ENCODE results near the gene SRD5A3.

The SRD5A3 gene

DNA sequence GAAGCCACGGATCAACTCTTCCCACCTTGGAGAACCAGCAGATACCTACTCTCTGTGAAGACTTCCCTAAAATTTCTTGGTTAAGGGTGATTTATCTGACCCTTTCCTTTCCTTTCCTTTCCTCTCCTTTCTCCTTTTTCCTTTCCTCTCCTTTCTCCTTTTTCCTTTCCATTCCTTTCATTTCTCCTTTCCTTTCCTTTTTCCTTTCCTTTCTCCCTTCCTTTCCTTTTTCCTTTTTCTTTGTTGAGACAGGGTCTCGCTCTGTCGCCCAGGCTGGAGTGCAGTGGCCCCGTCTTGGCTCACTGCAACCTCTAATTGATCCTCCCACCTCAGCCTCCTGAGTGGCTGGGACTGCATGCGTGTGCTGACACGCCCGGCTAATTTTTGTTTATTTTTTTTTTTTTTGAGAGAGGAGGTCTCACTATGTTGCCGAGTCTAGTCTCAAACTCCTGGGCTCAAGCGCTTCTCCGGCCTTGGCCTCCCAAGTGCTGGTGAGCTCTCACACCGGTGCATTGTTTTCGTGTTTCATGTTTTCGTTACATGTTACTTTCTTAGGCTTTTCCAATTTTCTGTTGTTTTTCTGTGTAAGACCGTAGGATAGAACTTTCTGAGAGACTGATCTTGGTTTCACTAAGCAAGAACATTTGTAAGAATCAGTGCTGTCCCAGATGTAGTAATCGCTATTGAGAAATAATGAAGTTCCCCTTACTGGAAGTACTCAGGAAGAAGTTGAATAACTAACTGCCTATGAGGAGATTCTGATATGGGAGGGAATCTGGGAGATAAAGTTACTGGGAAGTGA, 51.7 kb downstream of the SRD5A3 start:
- Histone ChIP-seq H3K9ac (ENCODE audit: low read depth, low read length, poor library complexity) (no peak overlapping the region), H3K36me3 (replicated peaks in 1 of 2; ENCODE audit: control insufficient read depth in 2 of 2, insufficient read depth in 2 of 2, low read length in 2 of 2) (peaks cover 2 to 43% of the 10 kb centered on the region in 2 donors), H3K4me2 (ENCODE audit: insufficient read depth, low read length, poor library complexity, severe bottlenecking) (peak overlapping the region; percentile 63), H2BK5ac (ENCODE audit: low read length) (no peak overlapping the region), H3K27me3 (ENCODE audit: control insufficient read depth in 3 of 3, insufficient read depth in 3 of 3, low read depth in 1 of 3, low read length in 3 of 3) (peaks cover 0 to 2% (median 0%) of the 10 kb centered on the region in 3 experiments), H3K79me1 (ENCODE audit: low read depth, low read length) (peaks cover 5% of the 10 kb centered on the region), H3K23ac (ENCODE audit: low read depth, low read length, poor library complexity) (no peak overlapping the region), H3K18ac (ENCODE audit: low read length) (no peak overlapping the region), H3K4ac (ENCODE audit: low read length) (no peak overlapping the region), H3K9me3 (replicated peaks in 1 of 2; ENCODE audit: control insufficient read depth in 2 of 2, insufficient read depth in 1 of 2, low read depth in 1 of 2, low read length in 2 of 2) (no peaks in the 10 kb centered on the region), H2BK15ac (ENCODE audit: low read length) (no peak overlapping the region), H3K14ac (ENCODE audit: low read length) (no peak overlapping the region), H2AFZ (ENCODE audit: low read length) (no peak overlapping the region), H2BK12ac (ENCODE audit: low read length) (no peak overlapping the region), H3K27ac (replicated peaks; ENCODE audit: low read length) (no peak overlapping the region), H3K4me1 (ENCODE audit: control insufficient read depth in 2 of 2, insufficient read depth in 1 of 2, low read depth in 1 of 2, low read length in 2 of 2) (peaks cover 6 to 13% of the 10 kb centered on the region in 2 donors), H3K4me3 (ENCODE audit: low read length in 2 of 2) (peak overlapping the region in 1 of 2 donors; percentile 79), H4K8ac (ENCODE audit: low read depth, low read length) (no peak overlapping the region), H2AK5ac (ENCODE audit: low read depth, low read length) (no peak overlapping the region), H2BK120ac (ENCODE audit: low read depth, low read length) (no peak overlapping the region), H4K91ac (ENCODE audit: low read depth, low read length, poor library complexity) (no peak overlapping the region)
- no CpG with 5 or more reads among the region's 15 CpGs for WGBS, 2 donors (ENCODE audit: extremely low coverage in 2 of 2, insufficient read length in 2 of 2, insufficient replicate concordance in 1 of 2)
- DNase-seq (ENCODE audit: low spot score) = no peak

DNA sequence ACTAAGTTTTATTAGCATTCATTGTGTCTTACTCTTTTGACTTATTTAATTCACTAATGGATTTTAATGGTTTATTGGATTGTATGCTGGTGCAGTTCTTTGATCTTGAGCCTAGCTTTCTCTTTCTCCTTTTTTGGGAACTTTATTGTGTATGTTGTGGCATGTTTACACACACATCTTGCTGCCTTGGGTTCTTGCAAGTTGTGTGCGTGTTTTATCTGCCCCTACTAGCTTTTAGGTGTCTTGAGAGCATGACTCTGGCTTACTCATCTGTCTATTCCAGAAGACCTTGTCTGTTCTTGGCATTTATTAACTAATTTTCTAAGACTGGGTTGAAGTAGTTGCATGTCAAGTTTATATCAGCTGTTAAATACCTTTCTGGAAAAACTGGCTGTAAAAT, 52.4 kb downstream of the SRD5A3 start:
- Histone ChIP-seq H3K23ac (ENCODE audit: low read depth, low read length, poor library complexity) (no peak overlapping the region), H2BK15ac (ENCODE audit: low read length) (no peak overlapping the region), H3K79me1 (ENCODE audit: low read depth, low read length) (peaks cover 5% of the 10 kb centered on the region), H3K4ac (ENCODE audit: low read length) (no peak overlapping the region), H3K4me2 (ENCODE audit: insufficient read depth, low read length, poor library complexity, severe bottlenecking) (no peak overlapping the region), H2AFZ (ENCODE audit: low read length) (no peak overlapping the region), H3K14ac (ENCODE audit: low read length) (no peak overlapping the region), H2BK12ac (ENCODE audit: low read length) (no peak overlapping the region), H2AK5ac (ENCODE audit: low read depth, low read length) (no peak overlapping the region), H3K27ac (replicated peaks; ENCODE audit: low read length) (no peak overlapping the region), H3K4me3 (ENCODE audit: low read length in 2 of 2) (peak overlapping the region in 1 of 2 donors; percentile 79), H3K18ac (ENCODE audit: low read length) (no peak overlapping the region), H4K8ac (ENCODE audit: low read depth, low read length) (no peak overlapping the region), H2BK120ac (ENCODE audit: low read depth, low read length) (no peak overlapping the region), H3K27me3 (ENCODE audit: control insufficient read depth in 3 of 3, insufficient read depth in 3 of 3, low read depth in 1 of 3, low read length in 3 of 3) (peaks cover 0 to 2% (median 0%) of the 10 kb centered on the region in 3 experiments), H2BK5ac (ENCODE audit: low read length) (no peak overlapping the region), H3K4me1 (ENCODE audit: control insufficient read depth in 2 of 2, insufficient read depth in 1 of 2, low read depth in 1 of 2, low read length in 2 of 2) (peaks cover 6 to 13% of the 10 kb centered on the region in 2 donors), H3K36me3 (replicated peaks in 1 of 2; ENCODE audit: control insufficient read depth in 2 of 2, insufficient read depth in 2 of 2, low read length in 2 of 2) (peaks cover 2 to 49% of the 10 kb centered on the region in 2 donors), H3K9ac (ENCODE audit: low read depth, low read length, poor library complexity) (no peak overlapping the region), H3K9me3 (replicated peaks in 1 of 2; ENCODE audit: control insufficient read depth in 2 of 2, insufficient read depth in 1 of 2, low read depth in 1 of 2, low read length in 2 of 2) (no peaks in the 10 kb centered on the region), H4K91ac (ENCODE audit: low read depth, low read length, poor library complexity) (no peak overlapping the region)
- no peak for DNase-seq (ENCODE audit: low spot score)
- WGBS, 2 donors (ENCODE audit: extremely low coverage in 2 of 2, insufficient read length in 2 of 2, insufficient replicate concordance in 1 of 2) = no CpG with 5 or more reads among the region's 1 CpG

DNA sequence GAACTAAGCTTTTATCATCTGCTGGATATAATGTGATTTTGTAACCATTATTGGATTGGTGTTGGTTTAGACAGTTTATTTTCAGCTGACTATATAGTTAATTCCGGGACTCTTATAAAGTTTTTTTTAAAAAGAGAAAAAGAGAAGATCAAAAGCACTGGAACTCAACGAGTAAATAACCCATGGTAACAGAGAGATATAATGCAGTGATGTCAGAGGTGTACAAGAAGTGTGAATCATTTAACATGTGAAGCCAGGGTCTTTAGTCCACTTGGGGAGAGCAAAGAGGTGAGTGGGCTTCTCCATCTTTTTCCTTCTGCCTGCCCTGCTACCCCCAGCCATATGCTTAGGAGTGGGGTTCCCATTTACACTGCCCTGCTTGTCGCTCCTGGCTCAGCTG, 52.9 kb downstream of the SRD5A3 start:
- H2BK120ac ChIP-seq (ENCODE audit: low read depth, low read length) = no peak overlapping the region
- no peak overlapping the region for H2AFZ ChIP-seq (ENCODE audit: low read length)
- H3K36me3 ChIP-seq (replicated peaks in 1 of 2; ENCODE audit: control insufficient read depth in 2 of 2, insufficient read depth in 2 of 2, low read length in 2 of 2) = peaks cover 3 to 54% of the 10 kb centered on the region in 2 donors
- H4K91ac ChIP-seq (ENCODE audit: low read depth, low read length, poor library complexity) = no peak overlapping the region
- peaks cover 0 to 2% (median 0%) of the 10 kb centered on the region in 3 experiments for H3K27me3 ChIP-seq (ENCODE audit: control insufficient read depth in 3 of 3, insufficient read depth in 3 of 3, low read depth in 1 of 3, low read length in 3 of 3)
- no peak overlapping the region for H3K9ac ChIP-seq (ENCODE audit: low read depth, low read length, poor library complexity)
- no peak overlapping the region for H3K4me2 ChIP-seq (ENCODE audit: insufficient read depth, low read length, poor library complexity, severe bottlenecking)
- DNase-seq (ENCODE audit: low spot score) = no peak
- no peak overlapping the region for H3K23ac ChIP-seq (ENCODE audit: low read depth, low read length, poor library complexity)
- peaks cover 6 to 13% of the 10 kb centered on the region in 2 donors for H3K4me1 ChIP-seq (ENCODE audit: control insufficient read depth in 2 of 2, insufficient read depth in 1 of 2, low read depth in 1 of 2, low read length in 2 of 2)
- no peak overlapping the region for H3K4ac ChIP-seq (ENCODE audit: low read length)
- H3K14ac ChIP-seq (ENCODE audit: low read length) = no peak overlapping the region
- H2BK5ac ChIP-seq (ENCODE audit: low read length) = no peak overlapping the region
- WGBS, 2 donors (ENCODE audit: extremely low coverage in 2 of 2, insufficient read length in 2 of 2, insufficient replicate concordance in 1 of 2) = no CpG with 5 or more reads among the region's 3 CpGs
- no peak overlapping the region for H2BK15ac ChIP-seq (ENCODE audit: low read length)
- no peak overlapping the region for H4K8ac ChIP-seq (ENCODE audit: low read depth, low read length)
- H2BK12ac ChIP-seq (ENCODE audit: low read length) = no peak overlapping the region
- H3K18ac ChIP-seq (ENCODE audit: low read length) = no peak overlapping the region
- H3K27ac ChIP-seq (replicated peaks; ENCODE audit: low read length) = no peak overlapping the region
- H2AK5ac ChIP-seq (ENCODE audit: low read depth, low read length) = no peak overlapping the region
- no peaks in the 10 kb centered on the region for H3K9me3 ChIP-seq (replicated peaks in 1 of 2; ENCODE audit: control insufficient read depth in 2 of 2, insufficient read depth in 1 of 2, low read depth in 1 of 2, low read length in 2 of 2)
- peak overlapping the region in 1 of 2 donors; percentile 24 for H3K4me3 ChIP-seq (ENCODE audit: low read length in 2 of 2)
- peaks cover 6% of the 10 kb centered on the region for H3K79me1 ChIP-seq (ENCODE audit: low read depth, low read length)

DNA sequence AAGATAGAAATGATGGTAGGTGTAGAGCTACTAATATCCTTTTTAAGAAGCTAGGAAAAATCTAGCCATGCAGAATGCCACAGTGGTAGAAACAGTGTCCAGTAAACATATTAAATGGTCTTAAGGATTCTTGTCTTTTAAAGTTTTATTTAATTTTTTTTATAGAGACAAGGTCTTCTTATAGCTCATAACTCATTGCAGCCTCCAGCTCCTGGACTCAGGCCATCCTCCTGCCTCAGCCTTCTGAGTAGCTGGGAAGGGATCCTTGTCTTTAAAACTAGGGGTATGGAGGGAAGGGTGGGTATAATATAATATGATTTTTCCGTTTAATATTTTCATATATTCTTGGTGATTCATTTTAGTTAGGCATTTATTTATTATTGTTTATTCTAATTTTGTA, 53.5 kb downstream of the SRD5A3 start:
- Histone ChIP-seq H3K18ac (ENCODE audit: low read length) (no peak overlapping the region), H3K9ac (ENCODE audit: low read depth, low read length, poor library complexity) (no peak overlapping the region), H2BK120ac (ENCODE audit: low read depth, low read length) (no peak overlapping the region), H3K9me3 (replicated peaks in 1 of 2; ENCODE audit: control insufficient read depth in 2 of 2, insufficient read depth in 1 of 2, low read depth in 1 of 2, low read length in 2 of 2) (no peaks in the 10 kb centered on the region), H3K79me1 (ENCODE audit: low read depth, low read length) (peaks cover 7% of the 10 kb centered on the region), H3K4ac (ENCODE audit: low read length) (no peak overlapping the region), H4K91ac (ENCODE audit: low read depth, low read length, poor library complexity) (no peak overlapping the region), H2BK15ac (ENCODE audit: low read length) (no peak overlapping the region), H2AK5ac (ENCODE audit: low read depth, low read length) (no peak overlapping the region), H3K4me2 (ENCODE audit: insufficient read depth, low read length, poor library complexity, severe bottlenecking) (no peak overlapping the region), H4K8ac (ENCODE audit: low read depth, low read length) (no peak overlapping the region), H3K36me3 (replicated peaks in 1 of 2; ENCODE audit: control insufficient read depth in 2 of 2, insufficient read depth in 2 of 2, low read length in 2 of 2) (peaks cover 3 to 60% of the 10 kb centered on the region in 2 donors), H3K4me3 (ENCODE audit: low read length in 2 of 2) (no peak overlapping the region), H3K4me1 (ENCODE audit: control insufficient read depth in 2 of 2, insufficient read depth in 1 of 2, low read depth in 1 of 2, low read length in 2 of 2) (peaks cover 6 to 13% of the 10 kb centered on the region in 2 donors), H2BK5ac (ENCODE audit: low read length) (no peak overlapping the region), H3K27me3 (ENCODE audit: control insufficient read depth in 3 of 3, insufficient read depth in 3 of 3, low read depth in 1 of 3, low read length in 3 of 3) (peaks cover 0 to under 1% (median 0%) of the 10 kb centered on the region in 3 experiments), H3K23ac (ENCODE audit: low read depth, low read length, poor library complexity) (no peak overlapping the region), H2BK12ac (ENCODE audit: low read length) (no peak overlapping the region), H3K14ac (ENCODE audit: low read length) (no peak overlapping the region), H2AFZ (ENCODE audit: low read length) (no peak overlapping the region), H3K27ac (replicated peaks; ENCODE audit: low read length) (no peak overlapping the region)
- no CpG with 5 or more reads among the region's 1 CpG for WGBS, 2 donors (ENCODE audit: extremely low coverage in 2 of 2, insufficient read length in 2 of 2, insufficient replicate concordance in 1 of 2)
- no peak for DNase-seq (ENCODE audit: low spot score)

Measured in neuronal stem cell (in vitro differentiated cells).